HG02981 (cell line): ENCODE data around the gene CHD9.

Source experiments
- ATAC-seq: cut with Tn5 transposase; IDR thresholded peaks from one replicate; pipeline ENCODE4 v1.9.1; 2021; ENCODE audit warnings: mild to moderate bottlenecking, moderate library complexity; ENCODE audit not compliant: unreplicated experiment

The CHD9 gene

GRCh38 chr16:53357208-53357586 is 302.4 kb downstream of the CHD9 start:
- ATAC-seq = no peak

- ATAC-seq = no peak
These were observed 303.2 kb downstream of the CHD9 start for GRCh38 chr16:53357955-53358354.

GRCh38 chr16:53358884-53359283 is 304.1 kb downstream of the CHD9 start:
- no peak for ATAC-seq

GRCh38 chr16:53369921-53370320 is 315.1 kb downstream of the CHD9 start:
- ATAC-seq = no peak

- no peak for ATAC-seq
These were observed 316.0 kb downstream of the CHD9 start for GRCh38 chr16:53370827-53371226.

GRCh38 chr16:53372992-53373871 is 318.4 kb downstream of the CHD9 start:
- ATAC-seq = no peak

GRCh38 chr16:53374800-53375199 is 320.0 kb downstream of the CHD9 start:
- ATAC-seq = no peak

GRCh38 chr16:53378138-53378537 is 323.3 kb downstream of the CHD9 start:
- no peak for ATAC-seq
